Measurements from ENCODE around the gene TRIM40.
A peak's percentile ranks its signal among the peaks of the same experiment; 100 is the strongest.

TRIM40 gene

DNA sequence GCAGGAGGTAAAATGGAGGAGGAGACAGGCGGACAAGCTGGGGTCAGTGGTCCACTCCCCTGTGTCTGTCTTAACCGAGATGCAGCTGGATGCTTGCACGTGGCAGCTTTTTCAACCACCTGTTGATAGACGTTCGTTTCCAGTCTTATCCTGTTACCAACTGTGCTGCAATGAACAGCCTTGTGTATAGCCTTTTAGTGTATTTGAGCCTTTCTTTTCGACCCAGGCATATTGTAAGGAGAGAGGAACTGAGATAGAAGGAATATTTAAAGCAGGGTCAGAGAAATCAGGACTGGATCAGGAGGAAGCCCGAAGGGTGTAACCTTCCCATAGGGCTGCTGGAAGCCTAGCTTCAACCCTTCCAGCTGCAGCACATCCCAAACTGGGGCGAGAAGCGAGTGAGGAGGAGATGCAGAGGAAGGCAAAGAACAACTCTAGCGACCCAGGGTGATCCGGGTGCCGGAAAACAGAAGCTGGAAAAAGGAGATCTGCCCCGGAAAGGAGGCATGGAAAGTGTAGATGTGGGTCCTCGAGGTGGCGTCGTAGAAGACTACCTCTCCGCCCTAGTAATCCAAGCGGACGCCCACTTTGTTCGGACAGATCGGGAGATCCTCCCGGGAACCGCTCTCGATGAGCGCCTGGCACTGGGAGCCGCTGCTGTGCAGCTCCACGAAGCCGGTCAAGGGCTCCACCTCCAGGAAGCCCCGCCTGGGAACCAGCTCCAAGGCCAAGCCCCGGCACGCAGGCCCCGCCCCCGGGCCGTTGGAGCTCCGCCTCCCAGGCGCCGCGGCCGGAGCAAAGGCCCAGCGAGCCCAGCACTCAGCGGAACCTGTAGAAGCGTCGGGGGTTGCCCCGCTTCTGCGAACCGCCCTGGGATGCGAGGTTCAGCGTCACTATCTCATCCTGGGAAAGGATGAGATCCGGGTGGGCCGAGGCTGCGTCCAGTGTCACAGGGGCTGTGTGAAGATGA lies 34.2 kb upstream of the TRIM40 start:
- TF ChIP-seq TAF1 (IDR thresholded peaks at IDR 0.05; ENCODE audit: borderline replicate concordance, insufficient read depth, low read length) = no peak
- TF ChIP-seq POLR2AphosphoS5 (IDR thresholded peaks at IDR 0.05; ENCODE audit: low read depth, low read length) = peak; percentile 86
- TF ChIP-seq FOXP2 (optimal IDR thresholded peaks at IDR 0.05; ENCODE audit: borderline replicate concordance, extremely low read depth, extremely low read length, insufficient read depth) = no peak
- TF ChIP-seq, protein P1, sequence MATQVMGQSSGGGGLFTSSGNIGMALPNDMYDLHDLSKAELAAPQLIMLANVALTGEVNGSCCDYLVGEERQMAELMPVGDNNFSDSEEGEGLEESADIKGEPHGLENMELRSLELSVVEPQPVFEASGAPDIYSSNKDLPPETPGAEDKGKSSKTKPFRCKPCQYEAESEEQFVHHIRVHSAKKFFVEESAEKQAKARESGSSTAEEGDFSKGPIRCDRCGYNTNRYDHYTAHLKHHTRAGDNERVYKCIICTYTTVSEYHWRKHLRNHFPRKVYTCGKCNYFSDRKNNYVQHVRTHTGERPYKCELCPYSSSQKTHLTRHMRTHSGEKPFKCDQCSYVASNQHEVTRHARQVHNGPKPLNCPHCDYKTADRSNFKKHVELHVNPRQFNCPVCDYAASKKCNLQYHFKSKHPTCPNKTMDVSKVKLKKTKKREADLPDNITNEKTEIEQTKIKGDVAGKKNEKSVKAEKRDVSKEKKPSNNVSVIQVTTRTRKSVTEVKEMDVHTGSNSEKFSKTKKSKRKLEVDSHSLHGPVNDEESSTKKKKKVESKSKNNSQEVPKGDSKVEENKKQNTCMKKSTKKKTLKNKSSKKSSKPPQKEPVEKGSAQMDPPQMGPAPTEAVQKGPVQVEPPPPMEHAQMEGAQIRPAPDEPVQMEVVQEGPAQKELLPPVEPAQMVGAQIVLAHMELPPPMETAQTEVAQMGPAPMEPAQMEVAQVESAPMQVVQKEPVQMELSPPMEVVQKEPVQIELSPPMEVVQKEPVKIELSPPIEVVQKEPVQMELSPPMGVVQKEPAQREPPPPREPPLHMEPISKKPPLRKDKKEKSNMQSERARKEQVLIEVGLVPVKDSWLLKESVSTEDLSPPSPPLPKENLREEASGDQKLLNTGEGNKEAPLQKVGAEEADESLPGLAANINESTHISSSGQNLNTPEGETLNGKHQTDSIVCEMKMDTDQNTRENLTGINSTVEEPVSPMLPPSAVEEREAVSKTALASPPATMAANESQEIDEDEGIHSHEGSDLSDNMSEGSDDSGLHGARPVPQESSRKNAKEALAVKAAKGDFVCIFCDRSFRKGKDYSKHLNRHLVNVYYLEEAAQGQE (IDR thresholded peaks at IDR 0.05; ENCODE audit: insufficient read depth in 1 of 2, low read depth in 2 of 2, low read length in 2 of 2) = no peak
- no peak for TF ChIP-seq SIN3A (IDR thresholded peaks at IDR 0.05; ENCODE audit: borderline replicate concordance, insufficient read depth, low read length)

DNA sequence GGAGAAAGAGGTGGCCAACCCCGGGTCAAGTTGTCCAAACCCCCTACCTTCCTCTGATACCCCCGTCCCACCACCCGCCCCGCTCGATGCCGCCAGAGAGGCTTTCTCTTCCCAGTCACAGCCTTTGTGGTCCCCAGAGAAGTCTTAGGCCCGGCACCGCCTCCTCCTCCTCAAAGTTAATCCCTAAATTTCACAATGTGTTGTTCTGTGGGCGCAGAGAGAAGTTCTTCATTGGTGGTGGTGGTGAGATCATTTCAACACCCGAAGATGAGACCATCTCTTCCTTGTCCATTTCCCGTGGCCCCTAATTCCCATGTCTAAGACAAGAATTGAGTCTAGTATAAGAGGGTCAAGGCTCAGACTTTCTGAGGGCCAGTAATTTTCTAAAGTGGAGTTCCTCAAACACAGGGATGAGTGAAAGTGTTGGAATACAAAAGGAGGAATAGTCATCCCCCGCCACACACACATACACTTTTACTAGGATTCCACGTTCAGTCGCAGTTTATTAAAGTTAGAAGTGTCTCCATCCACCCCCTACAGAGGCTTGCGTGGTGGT lies 33.4 kb upstream of the TRIM40 start:
- no peak for TF ChIP-seq TAF1 (IDR thresholded peaks at IDR 0.05; ENCODE audit: borderline replicate concordance, insufficient read depth, low read length)

- TF ChIP-seq SIN3A (IDR thresholded peaks at IDR 0.05; ENCODE audit: borderline replicate concordance, insufficient read depth, low read length) (no peak), POLR2AphosphoS5 (IDR thresholded peaks at IDR 0.05; ENCODE audit: low read depth, low read length) (no peak), FOXP2 (optimal IDR thresholded peaks at IDR 0.05; ENCODE audit: borderline replicate concordance, extremely low read depth, extremely low read length, insufficient read depth) (peak; percentile 69), TAF1 (IDR thresholded peaks at IDR 0.05; ENCODE audit: borderline replicate concordance, insufficient read depth, low read length) (no peak)
- TF ChIP-seq, protein P1 (IDR thresholded peaks at IDR 0.05; ENCODE audit: insufficient read depth in 1 of 2, low read depth in 2 of 2, low read length in 2 of 2) = no peak
Observed at GRCh38 chr6:30102970-30103871, 32.7 kb upstream of the TRIM40 start.

DNA sequence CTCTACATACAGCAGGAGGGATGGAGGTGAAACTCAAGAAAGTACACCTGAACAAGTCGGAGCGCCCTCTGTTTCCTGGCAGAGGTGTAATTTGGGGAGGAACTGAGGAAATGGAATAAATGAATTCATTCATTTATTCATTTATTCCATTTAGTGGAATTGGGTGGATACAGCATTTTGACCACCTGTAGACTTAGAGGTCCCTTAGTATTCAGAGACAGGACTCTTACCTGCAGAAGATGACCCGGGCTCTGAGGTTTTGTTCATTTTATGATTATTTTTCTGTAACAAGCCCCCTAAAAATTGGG lies 32.1 kb upstream of the TRIM40 start:
- no peak for TF ChIP-seq SIN3A (IDR thresholded peaks at IDR 0.05; ENCODE audit: borderline replicate concordance, insufficient read depth, low read length)
- no peak for TF ChIP-seq FOXP2 (optimal IDR thresholded peaks at IDR 0.05; ENCODE audit: borderline replicate concordance, extremely low read depth, extremely low read length, insufficient read depth)
- TF ChIP-seq TAF1 (IDR thresholded peaks at IDR 0.05; ENCODE audit: borderline replicate concordance, insufficient read depth, low read length) = no peak
- TF ChIP-seq, protein P1 (IDR thresholded peaks at IDR 0.05; ENCODE audit: insufficient read depth in 1 of 2, low read depth in 2 of 2, low read length in 2 of 2) = no peak
- TF ChIP-seq POLR2AphosphoS5 (IDR thresholded peaks at IDR 0.05; ENCODE audit: low read depth, low read length) = no peak

- TF ChIP-seq, protein P1 (IDR thresholded peaks at IDR 0.05; ENCODE audit: insufficient read depth in 1 of 2, low read depth in 2 of 2, low read length in 2 of 2) = no peak
Observed at GRCh38 chr6:30104661-30105060, 31.3 kb upstream of the TRIM40 start.

All from PFSK-1 (cell line).